SK-N-SH (cell line): ENCODE results near the gene CCR5AS.

Source experiments
- CTCF ChIA-PET: fragments of 300-600, 350-600 bp; formaldehyde crosslinking; extraction: SDS; loops from one replicate; lab custom pipeline; 2021; lab: Yijun Ruan, JAX
- POLR2A ChIA-PET: fragments of 350-600 bp; sonication (Branson Sonifier 250); formaldehyde crosslinking; extraction: SDS; loops from one replicate; lab custom pipeline; 2020; ENCODE audit warnings: antibody characterized with exemption, inconsistent platforms; lab: Yijun Ruan, JAX
- DNase-seq: peaks from one replicate; pipeline ENCODE4 v3.0.0; 2012
- H2AFZ ChIP-seq: fragments of 200-600 bp; sonication (generic); 2 replicates; pipeline ENCODE4 v1.8.1; 2016; ENCODE audit warnings: antibody characterized with exemption, mild to moderate bottlenecking, low read depth
- H3F3A ChIP-seq: fragments of 200-600 bp; sonication (generic); replicated peaks from 2 replicates; pipeline ENCODE3; 2016; ENCODE audit warnings: antibody characterized with exemption, mild to moderate bottlenecking; ENCODE audit not compliant: insufficient read depth
- H3K27ac ChIP-seq, 2 experiments: fragments of 200-500 bp in 1 of 2; fragments of 200-600 bp in 1 of 2; sonication (Bioruptor generic) in 1 of 2; sonication (generic), shearing (Covaris generic) in 1 of 2; 2 replicates each; pipeline versions ENCODE4 v1.5.1 to v1.6.1; 2014 to 2016; ENCODE audit warnings: low read depth in 2 of 2, inconsistent platforms in 1 of 2, low read length in 1 of 2, mild to moderate bottlenecking in 1 of 2, mixed read lengths in 1 of 2
- H3K27me3 ChIP-seq: fragments of 200-600 bp; sonication (generic), shearing (Covaris generic); 2 replicates; pipeline ENCODE4 v1.6.1; 2016; ENCODE audit warnings: mixed run types; ENCODE audit not compliant: insufficient read depth
- H3K36me3 ChIP-seq, 2 experiments: fragments of 200-500 bp in 1 of 2; fragments of 200-600 bp in 1 of 2; sonication (Bioruptor generic) in 1 of 2; sonication (generic) in 1 of 2; replicated peaks in 1 of 2; 2 replicates each; pipeline versions ENCODE3 to v1.5.1; 2014 to 2016; ENCODE audit warnings: low read length in 1 of 2, mild to moderate bottlenecking in 1 of 2; ENCODE audit not compliant: insufficient read depth in 2 of 2, control insufficient read depth in 1 of 2
- H3K4me1 ChIP-seq, 2 experiments: fragments of 200-500 bp in 1 of 2; fragments of 200-600 bp in 1 of 2; sonication (Bioruptor generic) in 1 of 2; sonication (generic), shearing (Covaris generic) in 1 of 2; 2 replicates each; pipeline versions ENCODE4 v1.5.1 to v1.6.1; 2014 to 2016; ENCODE audit warnings: low read depth in 1 of 2, low read length in 1 of 2, mixed run types in 1 of 2; ENCODE audit not compliant: insufficient read depth in 2 of 2, control insufficient read depth in 1 of 2
- H3K4me2 ChIP-seq: fragments of 200-600 bp; sonication (generic), shearing (Covaris generic); 2 replicates; pipeline ENCODE4 v1.6.1; 2017; ENCODE audit warnings: mixed run types
- H3K4me3 ChIP-seq, 2 experiments: fragments of 200-500 bp in 1 of 2; fragments of 200-600 bp in 1 of 2; sonication (Bioruptor generic) in 1 of 2; sonication (generic), shearing (Covaris generic) in 1 of 2; 2 replicates each; pipeline versions ENCODE4 v1.5.1 to v1.8.1; 2014 to 2016; ENCODE audit warnings: low read depth in 2 of 2, inconsistent platforms in 1 of 2, low read length in 1 of 2, mild to moderate bottlenecking in 1 of 2, mixed read lengths in 1 of 2, moderate library complexity in 1 of 2
- H3K79me2 ChIP-seq: fragments of 200-600 bp; sonication (generic); 2 replicates; pipeline ENCODE4 v1.8.1; 2017; ENCODE audit warnings: mild to moderate bottlenecking; ENCODE audit not compliant: insufficient read depth
- H3K9ac ChIP-seq: fragments of 200-600 bp; sonication (generic); 2 replicates; pipeline ENCODE4 v1.6.1; 2017; ENCODE audit warnings: mixed run types
- H3K9me2 ChIP-seq: fragments of 200-600 bp; sonication (generic); 2 replicates; pipeline ENCODE4 v1.6.1; 2017; ENCODE audit warnings: mixed run types
- H3K9me3 ChIP-seq: fragments of 200-600 bp; sonication (generic); 2 replicates; pipeline ENCODE4 v1.6.1; 2017; ENCODE audit warnings: mixed run types, mild to moderate bottlenecking, moderate library complexity
- H4K20me1 ChIP-seq: fragments of 200-600 bp; sonication (generic); 2 replicates; pipeline ENCODE4 v1.6.1; 2017; ENCODE audit warnings: mild to moderate bottlenecking, mixed run types; ENCODE audit not compliant: insufficient read depth
- EZH2phosphoT487 ChIP-seq: fragments of 200-600 bp; sonication (generic); IDR thresholded peaks from 2 replicates; pipeline ENCODE4 v1.6.1; 2017; ENCODE audit warnings: low read depth, mixed run types, mild to moderate bottlenecking, antibody characterized with exemption, moderate library complexity, borderline replicate concordance
- FOSL2 ChIP-seq: IDR thresholded peaks from 2 replicates; pipeline ENCODE4 v1.4.0; 2012; ENCODE audit warnings: low read depth, mild to moderate bottlenecking, moderate library complexity, borderline replicate concordance
- FOXJ3 ChIP-seq: sonication (generic); formaldehyde crosslinking; IDR thresholded peaks from 2 replicates; pipeline ENCODE4 v1.5.1; 2020; ENCODE audit warnings: mild to moderate bottlenecking, missing genetic modification reagents
- MXI1 ChIP-seq: IDR thresholded peaks from 2 replicates; pipeline ENCODE4 v1.6.1; 2012; ENCODE audit warnings: mild to moderate bottlenecking, low read depth, low read length, improper control_type of control experiment
- RFX5 ChIP-seq: IDR thresholded peaks from 2 replicates; pipeline ENCODE4 v1.6.1; 2012; ENCODE audit warnings: mild to moderate bottlenecking, improper control_type of control experiment, low read length
- RXRA ChIP-seq: IDR thresholded peaks from 2 replicates; pipeline ENCODE4 v1.4.0; 2012; ENCODE audit warnings: low read depth, mild to moderate bottlenecking, borderline replicate concordance
- YY1 ChIP-seq: IDR thresholded peaks from 2 replicates; pipeline ENCODE4 v1.4.0; 2012; ENCODE audit warnings: low read depth, mild to moderate bottlenecking
- WGBS: methylation state at CpG from one replicate; pipeline ENCODE4 v1.1.6; 2017; ENCODE audit warnings: low lambda C conversion rate; 5-methylcytosine and 5-hydroxymethylcytosine counted together
- TF ChIP-seq, protein P1 (sequence below): IDR thresholded peaks from 2 replicates; pipeline ENCODE4 v1.6.1; 2012; ENCODE audit warnings: mild to moderate bottlenecking, low read depth, low read length, moderate library complexity
- TF ChIP-seq, protein P2 (sequence below): IDR thresholded peaks from 2 replicates; pipeline ENCODE4 v1.4.0; 2012; ENCODE audit warnings: low read depth
- TF ChIP-seq, protein P3 (sequence below): fragments of 150-350 bp; IDR thresholded peaks from 2 replicates; pipeline ENCODE4 v1.6.1; 2017; ENCODE audit warnings: antibody characterized with exemption, low read length, low read depth, borderline replicate concordance
- TF ChIP-seq, protein P4 (sequence below): fragments of 150-350 bp; IDR thresholded peaks from 2 replicates; pipeline ENCODE4 v1.6.1; 2016; ENCODE audit warnings: mild to moderate bottlenecking, low read depth, low read length

Gene CCR5AS

DNA sequence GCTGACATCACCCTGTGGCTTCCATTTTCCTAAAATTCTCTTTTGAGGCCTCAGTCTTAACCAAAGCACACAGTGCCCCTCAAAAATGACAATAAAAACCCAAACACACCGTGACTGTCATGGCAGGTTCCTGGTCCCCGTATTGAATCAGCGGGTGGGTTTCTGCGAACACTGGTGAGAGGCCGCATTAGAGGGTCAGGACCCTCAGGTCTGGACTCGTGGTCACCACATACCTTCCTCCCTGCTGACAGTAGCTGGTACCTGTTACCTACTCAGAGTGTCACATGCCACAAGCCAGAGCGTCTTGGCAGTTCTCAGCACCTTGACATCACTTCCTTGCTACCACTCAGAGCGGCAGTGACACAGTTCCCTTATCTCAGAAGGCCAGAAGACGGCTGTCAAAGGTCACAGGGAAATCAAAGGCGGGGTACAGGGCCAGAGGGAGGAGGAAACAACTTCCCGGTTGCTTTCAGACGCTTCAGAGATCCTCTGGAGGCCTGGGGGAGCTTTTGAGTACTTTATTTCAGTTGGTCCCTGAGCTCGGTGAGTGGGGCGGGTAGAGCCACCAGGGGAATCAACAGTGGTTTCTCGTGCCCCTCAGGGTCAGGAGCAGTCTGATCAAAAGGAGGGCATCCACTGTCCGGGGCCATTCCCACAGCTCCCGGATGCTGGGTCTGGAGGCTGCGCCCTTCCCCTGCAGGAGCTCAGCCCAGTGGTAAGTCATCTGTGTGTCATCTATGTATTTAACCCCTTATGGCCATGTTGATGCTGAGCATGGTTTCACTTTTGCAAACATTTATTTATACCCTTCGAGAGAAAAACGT lies at the start of gene CCR5AS, which contains the start of gene CCRL2:
Gene CCR5AS (minus strand): TSS at position 279 of the 824 bp plus-strand sequence.
Gene CCRL2 (plus strand): TSS at position 472 of the 824 bp plus-strand sequence. CDS start 821 bp downstream, outside the sequence.
- no peaks in the 10 kb centered on the region for H3K36me3 ChIP-seq
- H3K27me3 ChIP-seq: no peaks in the 10 kb centered on the region; the same call in 1 of the 2 replicates
- WGBS: 21% methylated on average over 17 of the region's 20 CpGs
- H3K4me2 ChIP-seq: peak within 1 kb of the TSS; percentile 37
- TF ChIP-seq FOXJ3 (no peak), FOSL2 (no peak), MXI1 (no peak), EZH2phosphoT487 (no peak), YY1 (no peak), RFX5 (no peak), RXRA (no peak)
- TF ChIP-seq, protein P1, sequence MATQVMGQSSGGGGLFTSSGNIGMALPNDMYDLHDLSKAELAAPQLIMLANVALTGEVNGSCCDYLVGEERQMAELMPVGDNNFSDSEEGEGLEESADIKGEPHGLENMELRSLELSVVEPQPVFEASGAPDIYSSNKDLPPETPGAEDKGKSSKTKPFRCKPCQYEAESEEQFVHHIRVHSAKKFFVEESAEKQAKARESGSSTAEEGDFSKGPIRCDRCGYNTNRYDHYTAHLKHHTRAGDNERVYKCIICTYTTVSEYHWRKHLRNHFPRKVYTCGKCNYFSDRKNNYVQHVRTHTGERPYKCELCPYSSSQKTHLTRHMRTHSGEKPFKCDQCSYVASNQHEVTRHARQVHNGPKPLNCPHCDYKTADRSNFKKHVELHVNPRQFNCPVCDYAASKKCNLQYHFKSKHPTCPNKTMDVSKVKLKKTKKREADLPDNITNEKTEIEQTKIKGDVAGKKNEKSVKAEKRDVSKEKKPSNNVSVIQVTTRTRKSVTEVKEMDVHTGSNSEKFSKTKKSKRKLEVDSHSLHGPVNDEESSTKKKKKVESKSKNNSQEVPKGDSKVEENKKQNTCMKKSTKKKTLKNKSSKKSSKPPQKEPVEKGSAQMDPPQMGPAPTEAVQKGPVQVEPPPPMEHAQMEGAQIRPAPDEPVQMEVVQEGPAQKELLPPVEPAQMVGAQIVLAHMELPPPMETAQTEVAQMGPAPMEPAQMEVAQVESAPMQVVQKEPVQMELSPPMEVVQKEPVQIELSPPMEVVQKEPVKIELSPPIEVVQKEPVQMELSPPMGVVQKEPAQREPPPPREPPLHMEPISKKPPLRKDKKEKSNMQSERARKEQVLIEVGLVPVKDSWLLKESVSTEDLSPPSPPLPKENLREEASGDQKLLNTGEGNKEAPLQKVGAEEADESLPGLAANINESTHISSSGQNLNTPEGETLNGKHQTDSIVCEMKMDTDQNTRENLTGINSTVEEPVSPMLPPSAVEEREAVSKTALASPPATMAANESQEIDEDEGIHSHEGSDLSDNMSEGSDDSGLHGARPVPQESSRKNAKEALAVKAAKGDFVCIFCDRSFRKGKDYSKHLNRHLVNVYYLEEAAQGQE: no peak
- TF ChIP-seq, protein P2, sequence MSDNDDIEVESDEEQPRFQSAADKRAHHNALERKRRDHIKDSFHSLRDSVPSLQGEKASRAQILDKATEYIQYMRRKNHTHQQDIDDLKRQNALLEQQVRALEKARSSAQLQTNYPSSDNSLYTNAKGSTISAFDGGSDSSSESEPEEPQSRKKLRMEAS: no peak
- TF ChIP-seq, protein P3, sequence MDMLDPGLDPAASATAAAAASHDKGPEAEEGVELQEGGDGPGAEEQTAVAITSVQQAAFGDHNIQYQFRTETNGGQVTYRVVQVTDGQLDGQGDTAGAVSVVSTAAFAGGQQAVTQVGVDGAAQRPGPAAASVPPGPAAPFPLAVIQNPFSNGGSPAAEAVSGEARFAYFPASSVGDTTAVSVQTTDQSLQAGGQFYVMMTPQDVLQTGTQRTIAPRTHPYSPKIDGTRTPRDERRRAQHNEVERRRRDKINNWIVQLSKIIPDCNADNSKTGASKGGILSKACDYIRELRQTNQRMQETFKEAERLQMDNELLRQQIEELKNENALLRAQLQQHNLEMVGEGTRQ: no peak
- TF ChIP-seq, protein P4, sequence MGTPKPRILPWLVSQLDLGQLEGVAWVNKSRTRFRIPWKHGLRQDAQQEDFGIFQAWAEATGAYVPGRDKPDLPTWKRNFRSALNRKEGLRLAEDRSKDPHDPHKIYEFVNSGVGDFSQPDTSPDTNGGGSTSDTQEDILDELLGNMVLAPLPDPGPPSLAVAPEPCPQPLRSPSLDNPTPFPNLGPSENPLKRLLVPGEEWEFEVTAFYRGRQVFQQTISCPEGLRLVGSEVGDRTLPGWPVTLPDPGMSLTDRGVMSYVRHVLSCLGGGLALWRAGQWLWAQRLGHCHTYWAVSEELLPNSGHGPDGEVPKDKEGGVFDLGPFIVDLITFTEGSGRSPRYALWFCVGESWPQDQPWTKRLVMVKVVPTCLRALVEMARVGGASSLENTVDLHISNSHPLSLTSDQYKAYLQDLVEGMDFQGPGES: no peak
- no peak within 1 kb of the TSS for H3K4me3 ChIP-seq
- H3K9me3 ChIP-seq: no peaks in the 10 kb centered on the region
- DNase-seq: no peak
- H3K27ac ChIP-seq: no peak within 1 kb of the TSS
- CTCF ChIA-PET: interaction anchor here (1.1 to 1.8 kb wide), 4 partner anchors 29 to 81 kb away, joined by 3 to 5 read pairs (median 4); partner anchors contain the start of gene CCR5
- H3K9ac ChIP-seq: no peak within 1 kb of the TSS
- H3K9me2 ChIP-seq: no peaks in the 10 kb centered on the region; the same call in 1 of the 2 replicates
- H3K4me1 ChIP-seq: no peaks in the 10 kb centered on the region
- H2AFZ ChIP-seq: peak within 1 kb of the TSS; percentile 65
- POLR2A ChIA-PET: no interaction called here
- no peaks in the 10 kb centered on the region for H3K79me2 ChIP-seq
- H4K20me1 ChIP-seq: no peaks in the 10 kb centered on the region
- H3F3A ChIP-seq: no peaks in the 10 kb centered on the region
